ENCODE results near the gene LIMK1.
"Not testable (repeated sequence)": the region's sequence is repeated elsewhere in the genome, so short reads cannot be mapped to it uniquely, and the experiment has no call there.

LIMK1 gene

GRCh38 chr7:74083117-74083876, at the start of gene LIMK1:
Gene LIMK1, plus strand, starts transcription at chr7:74083804. Its CDS starts 187 bp downstream, at chr7:74083991.
- DNase-seq: peak; percentile 51

GRCh38 chr7:74037609-74038008, 46.0 kb upstream of the LIMK1 start:
- no peak for DNase-seq

- DNase-seq: no peak
These were observed 45.2 kb upstream of the LIMK1 start for GRCh38 chr7:74038194-74038961.

GRCh38 chr7:74039337-74039736, 44.3 kb upstream of the LIMK1 start:
- no peak for DNase-seq

GRCh38 chr7:74040101-74040790, 43.4 kb upstream of the LIMK1 start:
- no peak for DNase-seq

- no peak for DNase-seq
These were observed 42.6 kb upstream of the LIMK1 start for GRCh38 chr7:74040791-74041520.

GRCh38 chr7:74042746-74043522, 40.7 kb upstream of the LIMK1 start:
- no peak for DNase-seq

- DNase-seq: no peak
These were observed 40.1 kb upstream of the LIMK1 start for GRCh38 chr7:74043523-74043951.

- DNase-seq: no peak
These were observed 38.9 kb upstream of the LIMK1 start for GRCh38 chr7:74044366-74045350.

- DNase-seq: not testable (repeated sequence)
These were observed 37.0 kb upstream of the LIMK1 start for GRCh38 chr7:74046581-74046980.

GRCh38 chr7:74047804-74048380, 35.7 kb upstream of the LIMK1 start:
- DNase-seq: no peak

- DNase-seq: no peak
These were observed 34.5 kb upstream of the LIMK1 start for GRCh38 chr7:74048999-74049599.

GRCh38 chr7:74049997-74050798, 33.4 kb upstream of the LIMK1 start:
- no peak for DNase-seq

- no peak for DNase-seq
These were observed 32.4 kb upstream of the LIMK1 start for GRCh38 chr7:74051193-74051592.

- DNase-seq: peak; percentile 52
These were observed 31.8 kb upstream of the LIMK1 start for GRCh38 chr7:74051629-74052410.

- no peak for DNase-seq
These were observed 31.0 kb upstream of the LIMK1 start for GRCh38 chr7:74052628-74053027.

GRCh38 chr7:74053589-74054186, 29.9 kb upstream of the LIMK1 start:
- no peak for DNase-seq

Measured in NCI-H2029 (cell line).